Stimulated activated naive B cell treated with anti-CD40 and anti-IgM and Interleukin-4, amounts not matched to agents 10 μg/mL and 1 μg/mL and 100 μg/mL, for 72 hours (primary cell): ENCODE measurements around the gene CWC27.
"Not testable (repeated sequence)": the region's sequence is repeated elsewhere in the genome, so short reads cannot be mapped to it uniquely, and the experiment has no call there.

Experiments
- ATAC-seq, 2 donors: fragments of 150-1000 bp; cut with Tn5 transposase; replicated peaks; 2 replicates each; pipeline ENCODE4 v1.10.0; 2021; ENCODE audit warnings: moderate library complexity in 1 of 2
- DNase-seq: peaks from one replicate; pipeline ENCODE4 v3.0.0; 2021
- H3K27ac Mint-ChIP-seq: one replicate; pipeline ENCODE4 v1.8.0; 2022; ENCODE audit warnings: mild to moderate bottlenecking, mixed read lengths
- H3K27me3 Mint-ChIP-seq, 2 donors: one replicate each; pipeline ENCODE4 v1.8.0; 2022; ENCODE audit warnings: mixed read lengths in 2 of 2
- H3K36me3 Mint-ChIP-seq, 2 donors: one replicate each; pipeline ENCODE4 v1.8.0; 2022; ENCODE audit warnings: mixed read lengths in 2 of 2, mild to moderate bottlenecking in 1 of 2
- H3K4me1 Mint-ChIP-seq, 2 donors: one replicate each; pipeline ENCODE4 v1.8.0; 2022; ENCODE audit warnings: mixed read lengths in 2 of 2, mild to moderate bottlenecking in 1 of 2
- H3K4me3 Mint-ChIP-seq, 2 donors: one replicate each; pipeline ENCODE4 v1.8.0; 2022; ENCODE audit warnings: mild to moderate bottlenecking in 2 of 2, mixed read lengths in 2 of 2, moderate library complexity in 1 of 2
- H3K9me3 Mint-ChIP-seq, 2 donors: one replicate each; pipeline ENCODE4 v1.8.0; 2022; ENCODE audit warnings: mixed read lengths in 2 of 2, mild to moderate bottlenecking in 1 of 2

The CWC27 gene

GRCh38 chr5:64880821-64881220, 112.1 kb downstream of the CWC27 start:
- Mint-ChIP-seq H3K27ac (no peak overlapping the region), H3K36me3 (peaks cover 8 to 11% of the 10 kb centered on the region in 2 donors), H3K9me3 (peaks cover 0 to 2% of the 10 kb centered on the region in 2 donors), H3K27me3 (no peaks in the 10 kb centered on the region), H3K4me1 (no peaks in the 10 kb centered on the region), H3K4me3 (no peak overlapping the region)
- DNase-seq (no peak), ATAC-seq (no peak)

GRCh38 chr5:64883912-64884311, 115.2 kb downstream of the CWC27 start:
- Mint-ChIP-seq H3K4me1 (no peaks in the 10 kb centered on the region), H3K36me3 (peaks cover 10% of the 10 kb centered on the region in 2 donors), H3K27me3 (no peaks in the 10 kb centered on the region), H3K27ac (no peak overlapping the region), H3K9me3 (peaks cover 0 to 2% of the 10 kb centered on the region in 2 donors), H3K4me3 (no peak overlapping the region)
- DNase-seq = no peak
- ATAC-seq = no peak

GRCh38 chr5:64884541-64884940, 115.8 kb downstream of the CWC27 start:
- Mint-ChIP-seq H3K4me3 (no peak overlapping the region), H3K27me3 (no peaks in the 10 kb centered on the region), H3K4me1 (no peaks in the 10 kb centered on the region), H3K36me3 (peaks cover 10% of the 10 kb centered on the region in 2 donors), H3K27ac (no peak overlapping the region), H3K9me3 (peaks cover 0 to 2% of the 10 kb centered on the region in 2 donors)
- no peak for DNase-seq
- no peak for ATAC-seq

GRCh38 chr5:64887910-64888309, 119.2 kb downstream of the CWC27 start:
- no peak for ATAC-seq
- DNase-seq = no peak
- H3K27ac Mint-ChIP-seq = no peak overlapping the region
- no peak overlapping the region for H3K4me3 Mint-ChIP-seq
- no peaks in the 10 kb centered on the region for H3K27me3 Mint-ChIP-seq
- H3K4me1 Mint-ChIP-seq = no peaks in the 10 kb centered on the region
- no peaks in the 10 kb centered on the region for H3K9me3 Mint-ChIP-seq
- peaks cover 5 to 7% of the 10 kb centered on the region in 2 donors for H3K36me3 Mint-ChIP-seq

GRCh38 chr5:64895748-64896147, 127.0 kb downstream of the CWC27 start:
- DNase-seq (no peak), ATAC-seq (no peak)
- Mint-ChIP-seq H3K4me1 (no peaks in the 10 kb centered on the region), H3K27me3 (no peaks in the 10 kb centered on the region), H3K4me3 (no peak overlapping the region), H3K9me3 (peaks cover 9 to 10% of the 10 kb centered on the region in 2 donors), H3K36me3 (peaks cover 24 to 46% of the 10 kb centered on the region in 2 donors), H3K27ac (no peak overlapping the region)

GRCh38 chr5:64899838-64900237, 131.1 kb downstream of the CWC27 start:
- H3K9me3 Mint-ChIP-seq = peaks cover 9 to 10% of the 10 kb centered on the region in 2 donors
- no peaks in the 10 kb centered on the region for H3K27me3 Mint-ChIP-seq
- DNase-seq (no peak), ATAC-seq (no peak)
- peaks cover 29 to 59% of the 10 kb centered on the region in 2 donors for H3K36me3 Mint-ChIP-seq
- H3K4me1 Mint-ChIP-seq = no peaks in the 10 kb centered on the region
- H3K27ac Mint-ChIP-seq = no peak overlapping the region
- H3K4me3 Mint-ChIP-seq = no peak overlapping the region

- Mint-ChIP-seq H3K4me3 (no peak overlapping the region), H3K4me1 (no peaks in the 10 kb centered on the region), H3K36me3 (peaks cover 30 to 55% of the 10 kb centered on the region in 2 donors), H3K27ac (no peak overlapping the region), H3K27me3 (no peaks in the 10 kb centered on the region), H3K9me3 (peaks cover 9 to 10% of the 10 kb centered on the region in 2 donors)
- no peak for DNase-seq
- no peak for ATAC-seq
Measured at GRCh38 chr5:64900618-64901017, 131.9 kb downstream of the CWC27 start.

GRCh38 chr5:64907399-64907798, 138.7 kb downstream of the CWC27 start:
- H3K4me3 Mint-ChIP-seq, H3K27me3 Mint-ChIP-seq, H3K27ac Mint-ChIP-seq, DNase-seq, ATAC-seq: not testable (repeated sequence)
- H3K4me1 Mint-ChIP-seq = peaks cover 19 to 39% of the 10 kb centered on the region in 2 donors
- H3K36me3 Mint-ChIP-seq = peaks cover 45 to 69% of the 10 kb centered on the region in 2 donors
- peaks cover 9 to 13% of the 10 kb centered on the region in 2 donors for H3K9me3 Mint-ChIP-seq

- H3K9me3 Mint-ChIP-seq = peaks cover 16 to 20% of the 10 kb centered on the region in 2 donors
- DNase-seq = no peak
- H3K4me3 Mint-ChIP-seq = no peak overlapping the region
- ATAC-seq = no peak
- peaks cover 36 to 51% of the 10 kb centered on the region in 2 donors for H3K36me3 Mint-ChIP-seq
- peaks cover 3 to 19% of the 10 kb centered on the region in 2 donors for H3K4me1 Mint-ChIP-seq
- H3K27ac Mint-ChIP-seq = no peak overlapping the region
- H3K27me3 Mint-ChIP-seq = no peaks in the 10 kb centered on the region
Measured at GRCh38 chr5:64914396-64914795, 145.7 kb downstream of the CWC27 start.

- DNase-seq (no peak), ATAC-seq (no peak)
- Mint-ChIP-seq H3K9me3 (peaks cover 32 to 33% of the 10 kb centered on the region in 2 donors), H3K27ac (no peak overlapping the region), H3K4me1 (no peaks in the 10 kb centered on the region), H3K36me3 (peaks cover 44 to 63% of the 10 kb centered on the region in 2 donors), H3K27me3 (no peaks in the 10 kb centered on the region), H3K4me3 (no peak overlapping the region)
Measured at GRCh38 chr5:64918083-64918482, 149.4 kb downstream of the CWC27 start.

GRCh38 chr5:64921386-64921785, 152.7 kb downstream of the CWC27 start:
- Mint-ChIP-seq H3K36me3 (peaks cover 50 to 67% of the 10 kb centered on the region in 2 donors), H3K4me3 (no peak overlapping the region), H3K27ac (no peak overlapping the region), H3K9me3 (peaks cover 32 to 33% of the 10 kb centered on the region in 2 donors), H3K4me1 (peaks cover 3 to 4% of the 10 kb centered on the region in 2 donors), H3K27me3 (no peaks in the 10 kb centered on the region)
- DNase-seq = no peak
- no peak for ATAC-seq

GRCh38 chr5:64923151-64923685, 154.5 kb downstream of the CWC27 start:
- Mint-ChIP-seq H3K27ac (no peak overlapping the region), H3K4me1 (peaks cover 3 to 4% of the 10 kb centered on the region in 2 donors), H3K4me3 (no peak overlapping the region), H3K9me3 (peaks cover 24 to 25% of the 10 kb centered on the region in 2 donors), H3K27me3 (no peaks in the 10 kb centered on the region), H3K36me3 (peaks cover 43 to 55% of the 10 kb centered on the region in 2 donors)
- ATAC-seq (no peak), DNase-seq (no peak)

GRCh38 chr5:64925123-64925522, 156.4 kb downstream of the CWC27 start:
- peaks cover 47 to 57% of the 10 kb centered on the region in 2 donors for H3K36me3 Mint-ChIP-seq
- no peak overlapping the region for H3K4me3 Mint-ChIP-seq

GRCh38 chr5:64929833-64930232, 161.1 kb downstream of the CWC27 start:
- no peak for ATAC-seq
- H3K36me3 Mint-ChIP-seq = peaks cover 36 to 38% of the 10 kb centered on the region in 2 donors
- no peak overlapping the region for H3K4me3 Mint-ChIP-seq
- H3K27ac Mint-ChIP-seq = no peak overlapping the region
- H3K4me1 Mint-ChIP-seq = peaks cover 4 to 5% of the 10 kb centered on the region in 2 donors
- no peak for DNase-seq
- peaks cover 5 to 14% of the 10 kb centered on the region in 2 donors for H3K9me3 Mint-ChIP-seq
- H3K27me3 Mint-ChIP-seq = no peaks in the 10 kb centered on the region

More at GRCh38 chr5:64925123-64925522, 156.4 kb downstream of the CWC27 start:
- no peak for DNase-seq
- peak; percentile 10 to 43 for ATAC-seq
- Mint-ChIP-seq H3K27me3 (no peaks in the 10 kb centered on the region), H3K9me3 (peaks cover 14 to 26% of the 10 kb centered on the region in 2 donors), H3K27ac (no peak overlapping the region), H3K4me1 (peaks cover 3 to 4% of the 10 kb centered on the region in 2 donors)

GRCh38 chr5:64930672-64931318, 162.1 kb downstream of the CWC27 start:
- no peak for DNase-seq
- Mint-ChIP-seq H3K27ac (no peak overlapping the region), H3K4me1 (peaks cover 0 to 2% of the 10 kb centered on the region in 2 donors), H3K27me3 (no peaks in the 10 kb centered on the region), H3K36me3 (peaks cover 39 to 47% of the 10 kb centered on the region in 2 donors), H3K9me3 (peaks cover 5 to 16% of the 10 kb centered on the region in 2 donors), H3K4me3 (no peak overlapping the region)
- no peak for ATAC-seq
